Neutrophil (primary cell): Measurements from ENCODE around the gene GSTO2.

Experiments
- H3K27ac ChIP-seq: fragments of 200-600 bp; sonication (generic); 2 replicates; pipeline ENCODE4 v1.5.1; 2016; ENCODE audit warnings: mild to moderate bottlenecking, moderate library complexity
- H3K27me3 ChIP-seq: fragments of 200-600 bp; sonication (generic); 2 replicates; pipeline ENCODE4 v1.6.0; 2016; ENCODE audit warnings: mild to moderate bottlenecking
- H3K36me3 ChIP-seq: fragments of 200-600 bp; sonication (generic); 2 replicates; pipeline ENCODE4 v1.5.1; 2017
- H3K4me1 ChIP-seq, 2 experiments: fragments of 200-600 bp in 1 of 2; sonication (generic) in 1 of 2; 1 replicate in 1 of 2; 2 replicates in 1 of 2; pipeline versions ENCODE4 v1.5.1 to v1.6.1; 2013 to 2016; ENCODE audit warnings: low read depth in 1 of 2, low read length in 1 of 2, mild to moderate bottlenecking in 1 of 2, moderate library complexity in 1 of 2; ENCODE audit not compliant: control insufficient read depth in 1 of 2, insufficient read depth in 1 of 2
- H3K4me3 ChIP-seq, 2 experiments: fragments of 200-600 bp in 1 of 2; sonication (generic) in 1 of 2; 1 replicate in 1 of 2; 2 replicates in 1 of 2; pipeline ENCODE4 v1.5.1; 2013 to 2016; ENCODE audit warnings: low read depth in 1 of 2, low read length in 1 of 2, mild to moderate bottlenecking in 1 of 2, moderate library complexity in 1 of 2
- H3K9me3 ChIP-seq: fragments of 200-600 bp; sonication (generic); 2 replicates; pipeline ENCODE4 v1.5.1; 2016
- CTCF ChIP-seq: fragments of 200-600 bp; sonication (generic); IDR thresholded peaks from 2 replicates; pipeline ENCODE4 v1.5.1; 2016; ENCODE audit warnings: antibody characterized with exemption

The GSTO2 gene

GRCh38 chr10:104330168-104331110 is 61.5 kb downstream of the GSTO2 start:
- TF ChIP-seq CTCF = no peak
- Histone ChIP-seq H3K4me3 (peak overlapping the region; percentile 67 to 72), H3K27me3 (no peaks in the 10 kb centered on the region), H3K36me3 (peaks cover 62% of the 10 kb centered on the region), H3K4me1 (peaks cover 100% of the 10 kb centered on the region in 2 experiments), H3K9me3 (no peaks in the 10 kb centered on the region), H3K27ac (peak overlapping the region; percentile 99)

- peak overlapping the region; percentile 8 to 67 for H3K4me3 ChIP-seq
- H3K9me3 ChIP-seq = no peaks in the 10 kb centered on the region
- no peak for TF ChIP-seq CTCF
- peaks cover 56% of the 10 kb centered on the region for H3K36me3 ChIP-seq
- H3K4me1 ChIP-seq = peaks cover 100% of the 10 kb centered on the region in 2 experiments
- H3K27ac ChIP-seq = peak overlapping the region; percentile 99
- H3K27me3 ChIP-seq = no peaks in the 10 kb centered on the region
Measured at GRCh38 chr10:104331208-104331838, 62.3 kb downstream of the GSTO2 start.

- H3K4me3 ChIP-seq = peak overlapping the region in 1 of 2 experiments; percentile 88
- TF ChIP-seq CTCF = no peak
- H3K27ac ChIP-seq = peak overlapping the region; percentile 99
- peaks cover 91 to 97% of the 10 kb centered on the region in 2 experiments for H3K4me1 ChIP-seq
- peaks cover 51% of the 10 kb centered on the region for H3K36me3 ChIP-seq
- no peaks in the 10 kb centered on the region for H3K9me3 ChIP-seq
- H3K27me3 ChIP-seq = no peaks in the 10 kb centered on the region
Measured at GRCh38 chr10:104332243-104333031, 63.5 kb downstream of the GSTO2 start.

- no peaks in the 10 kb centered on the region for H3K27me3 ChIP-seq
- peaks cover 88 to 89% of the 10 kb centered on the region in 2 experiments for H3K4me1 ChIP-seq
- peak overlapping the region; percentile 99 for H3K27ac ChIP-seq
- no peaks in the 10 kb centered on the region for H3K9me3 ChIP-seq
- peak overlapping the region; percentile 15 to 88 for H3K4me3 ChIP-seq
- no peak for TF ChIP-seq CTCF
- peaks cover 46% of the 10 kb centered on the region for H3K36me3 ChIP-seq
Measured at GRCh38 chr10:104333032-104333727, 64.2 kb downstream of the GSTO2 start.
